NCI-H526 treated with DMSO at 0.1 percent for 48 hours (cell line): Measurements from ENCODE around the gene PROS1.
"Not testable (repeated sequence)": the region's sequence is repeated elsewhere in the genome, so short reads cannot be mapped to it uniquely, and the experiment has no call there.

Source experiments
- DNase-seq: peaks from one replicate; lab custom pipeline; 2025; lab: John Stamatoyannopoulos, UW

Gene PROS1

DNA sequence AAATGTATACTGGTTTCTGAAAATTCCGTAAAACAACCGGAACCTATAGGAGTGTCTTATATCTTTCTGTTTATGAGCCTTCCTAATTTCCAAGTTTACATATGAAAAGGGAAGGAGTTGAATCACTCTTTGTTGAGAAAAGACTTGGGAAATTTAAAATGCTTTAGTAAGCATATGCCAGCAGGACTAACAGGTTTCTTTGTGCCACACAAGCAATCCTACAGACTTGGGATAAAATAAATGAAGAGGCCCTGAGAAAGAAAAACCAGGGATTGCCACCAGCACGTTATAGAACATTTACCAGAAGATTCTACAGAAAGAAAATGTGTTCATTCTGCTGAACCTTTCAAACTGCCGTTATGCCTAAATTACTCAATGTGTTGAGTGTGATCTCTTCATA, 96.3 kb downstream of the PROS1 start:
- DNase-seq: not testable (repeated sequence)

GRCh38 chr3:93873412-93873811, 100.3 kb downstream of the PROS1 start:
- not testable (repeated sequence) for DNase-seq

GRCh38 chr3:93867425-93867824, 106.3 kb downstream of the PROS1 start:
- DNase-seq: no peak

DNA sequence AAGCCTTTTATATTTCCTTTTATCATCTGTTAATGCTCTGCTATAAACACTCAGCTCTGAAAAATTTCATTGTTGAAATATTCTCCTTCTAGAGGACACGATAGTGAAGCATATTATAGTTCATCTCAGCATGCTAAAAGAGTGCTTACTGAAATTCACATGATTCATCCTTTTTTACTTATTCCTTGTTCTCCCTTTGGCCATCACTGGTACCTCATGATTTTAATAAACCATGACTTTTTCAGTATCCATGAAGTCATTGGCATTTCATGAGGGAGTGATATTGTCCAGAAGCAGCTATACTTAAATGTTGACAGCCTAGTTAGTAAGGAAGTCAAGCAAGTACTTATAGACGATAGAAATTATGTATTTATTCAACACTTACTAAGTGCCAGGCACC, 112.7 kb downstream of the PROS1 start:
- DNase-seq: no peak

- no peak for DNase-seq
Observed at GRCh38 chr3:93855401-93855800, 118.3 kb downstream of the PROS1 start.

DNA sequence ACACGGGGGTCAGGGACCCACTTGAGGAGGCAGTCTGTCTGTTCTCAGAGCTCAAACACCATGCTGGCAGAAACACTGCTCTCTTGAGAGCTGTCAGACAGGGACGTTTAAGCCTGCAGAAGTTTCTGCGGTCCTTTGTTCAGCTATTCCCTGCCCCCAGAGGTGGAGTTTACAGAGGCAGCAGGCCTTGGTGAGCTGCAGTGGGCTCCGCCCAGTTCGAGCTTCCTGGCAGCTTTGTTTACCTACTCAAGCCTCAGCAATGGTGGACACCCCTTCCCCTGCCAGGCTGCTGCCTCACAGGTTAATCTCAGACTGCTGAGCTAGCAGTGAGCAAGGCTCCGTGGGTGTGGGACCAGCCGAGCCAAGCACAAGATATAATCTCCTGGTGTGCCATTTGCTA, 121.5 kb downstream of the PROS1 start:
- not testable (repeated sequence) for DNase-seq

DNA sequence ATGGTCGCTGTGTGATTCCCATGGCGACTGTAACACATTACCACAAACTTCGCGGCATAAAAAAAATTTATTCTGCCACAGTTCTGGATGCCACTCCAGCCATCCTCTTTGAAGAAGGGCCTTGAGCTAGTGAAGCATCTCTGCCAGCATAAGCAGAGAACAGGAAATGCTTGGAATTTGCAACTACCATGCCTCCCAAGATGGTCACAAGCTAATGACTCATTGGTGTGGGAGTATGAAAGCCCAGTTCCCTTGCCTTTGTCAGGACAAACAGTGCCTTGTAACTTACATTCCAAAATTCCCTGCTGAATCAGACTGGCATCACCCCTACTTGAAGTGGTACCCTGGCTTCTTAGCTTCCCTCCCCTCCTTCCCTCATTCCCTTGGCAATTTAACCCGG, 129.7 kb downstream of the PROS1 start:
- DNase-seq: no peak

- not testable (repeated sequence) for DNase-seq
Observed at GRCh38 chr3:93839193-93839592, 134.5 kb downstream of the PROS1 start.
